NCI-H774 (cell line): ENCODE results near the gene IGHMBP2.
"Not testable (repeated sequence)": the region's sequence is repeated elsewhere in the genome, so short reads cannot be mapped to it uniquely, and the experiment has no call there.

Experiments
- DNase-seq: peaks from one replicate; lab custom pipeline; 2025; lab: John Stamatoyannopoulos, UW

Gene IGHMBP2

GRCh38 chr11:68903288-68904247, at the start of gene IGHMBP2, which contains the start of gene MRPL21:
IGHMBP2 (plus strand) TSS chr11:68903891; CDS start chr11:68903953, 62 bp downstream.
MRPL21 (minus strand) TSS chr11:68903832; CDS start chr11:68903810, 22 bp downstream.
- peak; percentile 88 for DNase-seq

GRCh38 chr11:68854273-68854958, 49.3 kb upstream of the IGHMBP2 start:
- DNase-seq: no peak

DNA sequence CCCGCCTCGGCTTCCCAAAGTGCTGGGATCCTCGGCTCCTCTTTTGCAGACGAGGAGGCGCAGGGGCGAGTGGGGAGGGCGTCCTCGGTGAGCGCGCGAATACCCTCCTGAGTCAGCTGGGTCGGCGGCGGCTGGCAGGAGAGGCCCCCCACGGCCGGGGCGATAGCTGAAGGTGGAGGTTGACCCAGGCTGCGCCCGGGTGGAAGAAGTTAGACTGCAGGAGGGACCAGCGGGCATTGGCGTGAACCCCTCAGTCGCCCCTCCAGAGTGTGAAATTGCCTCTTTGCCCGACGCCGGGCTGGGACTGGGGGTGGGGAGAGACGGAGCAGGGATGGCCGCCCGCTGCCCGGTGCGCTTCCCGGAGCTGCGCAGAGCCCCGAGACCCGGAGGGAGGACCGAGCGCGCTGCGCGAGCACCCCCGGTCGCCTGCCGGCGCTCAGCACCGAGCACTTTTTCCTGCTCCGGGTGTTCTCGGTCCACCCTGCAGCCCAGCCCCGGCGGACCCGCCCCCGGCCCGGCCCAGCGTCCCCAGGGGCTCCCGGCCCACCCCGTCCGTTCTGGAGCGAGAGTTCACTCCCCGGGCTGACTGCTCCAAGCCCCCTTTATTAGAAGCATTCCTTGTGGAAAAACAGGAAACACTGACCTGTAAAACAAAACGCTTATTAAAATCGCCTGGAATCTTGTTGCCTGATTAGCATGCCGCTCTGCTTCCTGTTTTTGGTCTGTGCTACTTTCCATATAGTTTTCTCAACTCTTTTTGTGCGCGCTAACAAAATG, 48.3 kb upstream of the IGHMBP2 start:
- no peak for DNase-seq

GRCh38 chr11:68856425-68857030, 47.2 kb upstream of the IGHMBP2 start:
- not testable (repeated sequence) for DNase-seq

GRCh38 chr11:68857037-68857586, 46.6 kb upstream of the IGHMBP2 start:
- DNase-seq: no peak

DNA sequence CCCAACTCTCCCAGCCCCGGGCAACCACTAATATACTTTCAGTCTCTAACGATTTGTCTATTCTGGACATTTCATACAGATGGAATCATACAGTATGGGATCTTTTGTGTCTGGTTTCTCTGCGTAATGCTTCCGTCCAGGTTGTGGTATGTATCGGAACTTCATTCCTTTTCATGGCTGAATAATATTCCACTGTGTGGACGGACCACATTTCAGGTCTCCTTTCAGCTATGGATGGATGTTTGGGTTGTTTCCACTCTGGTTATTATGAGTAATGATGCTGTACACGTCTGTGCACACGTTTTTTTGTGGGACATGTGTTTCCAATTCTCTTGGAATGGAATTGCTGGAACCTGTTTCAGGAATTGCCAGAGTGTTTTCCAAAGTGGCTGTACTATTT, 44.6 kb upstream of the IGHMBP2 start:
- no peak for DNase-seq

- DNase-seq: no peak
These were observed 41.3 kb upstream of the IGHMBP2 start for GRCh38 chr11:68862421-68862820.

GRCh38 chr11:68863553-68864265, 40.0 kb upstream of the IGHMBP2 start:
- DNase-seq: no peak

DNA sequence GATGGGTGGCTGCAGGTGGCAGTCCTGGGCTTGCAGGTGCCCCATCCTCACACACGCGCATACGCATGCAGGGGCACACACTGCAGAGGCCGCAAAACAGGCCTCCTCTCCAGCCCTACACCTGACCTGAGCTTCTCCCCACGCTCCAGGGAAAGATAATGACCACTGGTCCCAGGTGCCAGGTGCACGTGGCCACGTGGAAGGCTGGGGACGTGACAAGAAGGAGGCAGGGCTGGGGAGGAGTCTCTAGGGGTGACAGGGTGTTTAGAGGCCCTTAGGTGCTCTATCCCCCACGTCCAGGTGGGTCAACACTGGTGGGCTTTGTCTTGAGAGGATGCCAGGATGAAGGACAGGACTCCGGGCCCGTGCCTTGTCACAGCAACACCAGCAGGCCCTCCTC, 38.5 kb upstream of the IGHMBP2 start:
- no peak for DNase-seq

GRCh38 chr11:68867066-68867465, 36.6 kb upstream of the IGHMBP2 start:
- no peak for DNase-seq

- no peak for DNase-seq
These were observed 35.4 kb upstream of the IGHMBP2 start for GRCh38 chr11:68868221-68868835.

GRCh38 chr11:68870470-68870869, 33.2 kb upstream of the IGHMBP2 start:
- DNase-seq: no peak

DNA sequence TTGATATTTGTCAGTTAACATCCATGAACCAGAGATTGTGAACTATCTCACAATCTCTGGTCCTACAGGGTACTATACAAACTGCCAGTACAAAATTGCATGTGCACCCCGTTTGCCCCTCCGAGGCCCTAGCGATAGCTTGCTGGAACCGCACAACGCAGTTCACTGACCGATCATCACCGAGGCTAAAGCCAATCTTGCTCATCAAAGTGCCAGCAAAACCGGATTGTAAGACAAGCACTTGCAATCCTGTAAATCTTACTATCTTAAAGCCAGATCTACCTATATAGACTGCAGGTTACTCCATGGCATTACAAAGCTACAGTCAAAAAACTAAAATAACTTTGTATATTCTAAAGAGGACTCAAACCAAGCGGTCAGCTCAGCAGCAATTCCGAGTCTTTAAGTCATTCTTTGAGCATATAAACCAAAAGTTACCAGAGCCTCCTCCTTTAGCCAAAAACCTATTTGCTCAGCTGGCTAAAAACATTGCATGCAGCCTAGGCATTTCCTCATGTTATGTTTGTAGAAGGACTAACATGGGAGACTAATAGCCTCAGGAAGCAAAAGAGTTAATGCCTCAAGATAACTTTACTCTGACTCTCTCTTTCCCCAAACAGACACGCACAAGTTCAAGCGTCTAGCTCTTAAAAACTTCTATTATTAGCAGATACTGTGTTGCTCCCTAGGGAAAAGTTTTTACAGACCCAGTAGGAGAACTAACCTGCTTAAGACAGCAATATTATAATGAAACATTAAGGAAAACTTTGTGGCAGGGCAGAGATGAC, 31.3 kb upstream of the IGHMBP2 start:
- DNase-seq: no peak

DNA sequence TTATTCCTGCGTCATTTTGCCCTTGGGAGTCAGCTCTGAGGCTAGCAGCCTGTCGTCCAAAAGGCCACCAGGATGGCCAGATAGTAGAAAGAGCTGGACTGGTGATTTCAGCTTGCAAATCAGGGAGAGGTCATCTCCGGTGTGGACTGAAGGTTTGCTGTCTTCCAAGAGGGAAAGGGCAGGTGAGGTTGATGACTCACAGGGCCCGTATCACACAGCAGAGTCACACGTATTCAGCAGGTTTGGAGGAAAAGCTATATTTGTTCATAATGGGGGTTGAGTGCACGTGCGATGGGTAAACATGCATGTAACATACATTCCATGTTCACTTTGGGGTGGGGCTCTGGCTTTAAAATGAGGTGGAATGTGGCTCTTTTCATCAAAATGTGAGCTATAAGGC, 25.7 kb upstream of the IGHMBP2 start:
- DNase-seq: no peak

- no peak for DNase-seq
These were observed 22.8 kb upstream of the IGHMBP2 start for GRCh38 chr11:68880851-68881250.

DNA sequence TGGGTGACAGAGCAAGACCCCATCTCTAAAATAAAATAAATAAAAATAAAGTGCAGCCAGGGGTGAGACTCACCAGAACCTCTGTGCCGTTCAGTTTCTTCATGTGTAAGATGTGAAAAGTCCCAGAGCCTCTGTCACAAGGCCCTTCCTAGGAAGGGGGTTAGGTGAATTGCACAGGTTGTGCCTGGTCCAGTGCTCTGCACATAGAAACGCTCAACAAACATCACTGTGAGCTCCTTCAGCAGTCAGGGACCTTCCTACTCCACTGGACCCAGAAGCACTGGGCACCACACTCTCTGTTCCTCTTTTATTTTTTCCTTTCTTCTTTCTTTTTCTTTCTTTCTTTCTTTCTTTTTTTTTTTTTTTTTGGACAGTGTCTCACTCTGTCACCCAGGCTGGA, 22.4 kb upstream of the IGHMBP2 start:
- DNase-seq: no peak

DNA sequence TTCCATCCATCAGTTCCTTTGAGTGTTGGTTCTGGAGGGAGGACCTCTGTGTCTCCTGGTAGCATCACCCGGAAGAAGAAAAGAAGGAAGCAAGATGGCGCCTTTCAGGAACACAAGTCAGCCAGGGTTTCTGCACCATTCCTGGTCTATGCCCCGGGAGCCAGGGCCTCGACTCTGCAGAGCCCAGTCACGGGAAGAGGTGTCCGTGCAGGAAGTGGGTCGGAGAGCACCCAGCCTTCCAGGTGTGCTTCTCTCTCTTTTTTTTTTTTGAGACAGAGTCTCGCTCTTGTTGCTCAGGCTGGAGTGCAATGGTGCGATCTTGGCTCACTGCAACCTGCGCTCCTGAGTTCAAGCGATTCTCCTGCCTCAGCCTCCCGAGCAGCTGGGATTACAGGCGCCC, 21.3 kb upstream of the IGHMBP2 start:
- no peak for DNase-seq

DNA sequence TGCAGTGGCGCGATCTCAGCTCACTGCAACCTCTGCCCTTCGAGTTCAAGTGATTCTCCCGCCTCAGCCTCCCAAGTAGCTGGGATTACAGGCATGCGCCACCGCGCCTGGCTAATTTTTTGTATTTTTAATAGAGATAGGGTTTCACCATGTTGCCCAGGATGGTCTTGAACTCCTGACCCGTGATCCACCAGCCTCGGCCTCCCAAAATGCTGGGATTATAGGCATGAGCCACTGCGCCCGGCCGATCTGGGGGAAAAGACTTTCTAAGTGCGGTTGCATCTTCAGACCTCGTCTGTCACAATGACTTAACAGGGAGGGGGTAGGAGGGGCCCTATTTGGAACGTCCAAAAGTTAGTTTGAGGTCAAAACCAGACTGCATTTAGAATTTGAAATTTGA, 18.9 kb upstream of the IGHMBP2 start:
- not testable (repeated sequence) for DNase-seq

GRCh38 chr11:68889948-68890446, 13.7 kb upstream of the IGHMBP2 start:
- DNase-seq: no peak
